Activated CD4-positive, alpha-beta T cell treated with anti-CD3 and anti-CD28 coated beads for 48 hours (primary cell): ENCODE data around the gene PACC1.
A peak's percentile ranks its signal among the peaks of the same experiment; 100 is the strongest.

Source experiments
- DNase-seq: peaks from one replicate; pipeline ENCODE4 v3.0.0-alpha.2; 2020

Gene PACC1

DNA sequence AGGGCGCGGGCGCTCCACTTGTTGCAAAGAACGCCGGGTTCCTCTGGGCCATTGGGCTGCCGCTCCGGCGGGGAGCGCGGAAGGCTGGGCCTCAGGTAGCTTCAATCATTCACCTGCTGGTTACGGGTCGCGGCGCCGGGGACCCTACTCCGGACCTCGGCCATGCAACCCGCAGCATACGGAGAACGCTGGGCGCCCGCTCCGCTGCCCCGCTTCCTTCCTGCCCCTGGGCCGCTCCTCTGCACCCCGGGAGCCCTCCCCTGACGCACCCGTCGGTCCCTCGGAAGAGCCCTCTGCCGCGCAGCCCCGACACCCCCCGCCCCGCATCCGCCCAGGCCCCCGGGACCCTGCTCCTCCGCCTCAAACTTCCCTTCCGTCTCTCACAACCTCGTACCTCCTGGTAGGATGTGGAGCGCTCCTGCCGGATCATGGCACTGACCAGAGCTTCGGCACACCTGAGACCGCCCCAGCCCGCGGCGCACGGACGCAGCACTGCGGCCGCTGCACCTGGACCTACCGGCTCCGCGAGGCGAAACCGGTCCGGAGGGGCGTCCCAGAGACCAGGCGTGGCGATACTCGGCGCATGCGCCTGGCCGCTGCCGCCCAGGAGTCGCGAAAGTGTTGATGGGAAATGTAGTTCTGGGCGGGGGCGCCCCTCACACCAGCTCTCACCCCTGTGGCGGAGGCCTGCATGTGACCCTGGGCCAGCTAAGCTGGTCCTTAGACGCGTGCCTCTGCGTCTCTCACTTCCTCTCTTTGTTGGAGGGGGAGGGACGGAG, at the start of gene PACC1:
PACC1 (minus strand) TSS at position 559 of the 779 bp plus-strand sequence; CDS start at position 430, 129 bp downstream.
- peak; percentile 92 for DNase-seq

DNA sequence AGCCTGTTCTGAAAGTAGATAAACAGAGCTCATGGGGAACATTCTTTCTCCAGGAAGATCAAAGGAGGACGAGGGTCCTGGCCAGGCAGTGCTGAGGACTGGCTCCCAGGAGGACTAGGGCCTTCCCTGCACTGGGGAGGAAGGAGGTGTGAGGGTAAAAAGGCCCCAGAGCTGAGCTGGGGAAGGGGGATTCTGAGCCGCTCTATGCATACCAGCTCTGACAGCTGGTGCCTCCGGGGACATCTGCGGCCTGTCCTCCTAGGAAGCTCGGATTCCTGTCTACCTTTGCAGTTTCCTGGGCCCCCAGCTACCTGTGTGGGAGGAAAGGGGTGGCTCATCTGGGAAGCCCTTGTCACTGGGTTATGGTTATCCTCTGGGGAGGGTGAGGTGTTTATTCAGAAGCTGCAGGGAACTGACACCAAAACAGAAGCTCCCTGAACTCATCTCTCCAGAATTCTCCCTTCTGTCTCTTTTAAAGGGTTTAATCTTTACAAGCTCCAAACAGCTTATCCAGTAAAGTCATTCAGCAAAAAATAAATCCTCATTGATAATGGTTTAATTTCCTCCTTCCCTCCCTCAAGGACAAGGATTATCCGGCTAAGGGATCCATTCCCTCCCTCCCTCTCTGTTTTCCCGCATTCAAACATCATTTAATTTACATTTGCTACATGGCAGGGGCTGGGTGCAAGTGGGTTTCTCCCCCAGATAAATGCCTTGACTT, 49.0 kb upstream of the PACC1 start:
- no peak for DNase-seq

DNA sequence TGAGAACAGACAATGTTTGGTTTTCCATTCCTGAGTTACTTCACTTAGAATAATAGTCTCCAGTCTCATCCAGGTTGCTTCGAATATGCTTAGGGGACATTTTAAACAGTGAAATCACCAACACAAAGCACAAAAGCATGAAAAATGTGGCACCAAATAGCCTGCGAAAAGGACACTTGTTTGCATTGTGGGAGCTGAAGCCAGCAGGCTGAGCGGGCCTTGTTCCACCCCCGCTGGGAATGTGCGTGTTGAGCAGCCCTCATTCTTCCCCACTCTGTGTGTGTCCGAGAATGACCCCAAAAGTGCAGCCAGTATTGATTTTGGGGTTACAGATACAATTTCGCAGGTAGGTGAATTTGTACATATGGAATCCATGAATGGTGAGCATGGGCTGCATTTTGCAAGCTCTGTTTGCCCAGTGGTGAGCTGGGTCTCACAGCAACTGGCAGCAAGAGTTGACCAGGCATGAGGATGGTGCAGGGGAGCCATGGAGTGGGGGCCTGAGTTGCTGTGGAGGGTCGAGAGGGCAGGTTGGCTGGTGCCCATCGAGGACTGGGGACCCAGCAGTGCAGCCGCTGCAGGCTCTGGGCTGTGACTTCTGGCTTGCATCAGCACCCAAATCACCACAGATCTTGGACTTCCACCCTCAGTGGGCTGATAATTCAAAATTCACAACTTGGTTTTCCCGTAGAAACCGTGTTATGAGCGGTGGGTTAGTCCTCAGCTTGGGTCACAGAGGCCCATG, 47.4 kb upstream of the PACC1 start:
- no peak for DNase-seq

DNA sequence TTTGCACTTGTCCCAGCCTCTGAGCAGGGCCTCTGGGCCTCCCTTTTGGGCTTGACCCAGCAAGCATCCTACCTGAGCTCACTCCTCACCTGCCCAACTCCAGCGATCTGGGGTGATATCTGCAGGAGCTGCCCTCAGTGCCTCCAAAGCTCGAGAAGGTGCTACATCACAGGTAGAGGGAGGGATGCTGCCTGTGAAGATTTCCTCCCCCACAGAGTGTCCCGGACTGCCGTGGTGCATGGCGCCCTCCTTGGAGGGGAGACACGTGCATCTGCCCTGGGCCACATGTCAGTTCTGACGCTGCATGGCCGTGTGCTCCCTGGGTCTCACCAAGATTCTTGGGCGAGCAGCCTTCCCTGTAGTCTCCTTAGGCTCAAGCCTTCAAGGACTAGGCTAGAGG, 45.7 kb upstream of the PACC1 start:
- DNase-seq = no peak

DNA sequence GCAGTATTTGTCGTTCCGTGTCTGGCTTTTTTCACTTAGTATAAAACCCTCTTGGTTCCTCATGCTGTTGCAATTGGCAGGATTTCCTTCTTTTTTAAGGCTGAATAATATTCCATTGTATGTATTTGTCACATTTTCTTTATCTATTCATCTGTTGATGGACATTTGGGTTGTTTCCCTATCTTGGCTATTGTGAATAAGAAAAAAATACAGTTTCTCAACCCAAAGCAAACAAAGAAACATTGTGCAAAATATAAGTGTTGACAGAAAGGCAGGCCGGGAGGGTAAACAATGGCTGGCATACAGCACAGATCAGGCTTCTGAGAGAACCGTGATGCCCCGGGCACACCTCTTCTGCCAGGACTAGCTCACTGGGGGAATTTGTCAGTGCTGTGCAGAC, 45.0 kb upstream of the PACC1 start:
- DNase-seq = no peak

DNA sequence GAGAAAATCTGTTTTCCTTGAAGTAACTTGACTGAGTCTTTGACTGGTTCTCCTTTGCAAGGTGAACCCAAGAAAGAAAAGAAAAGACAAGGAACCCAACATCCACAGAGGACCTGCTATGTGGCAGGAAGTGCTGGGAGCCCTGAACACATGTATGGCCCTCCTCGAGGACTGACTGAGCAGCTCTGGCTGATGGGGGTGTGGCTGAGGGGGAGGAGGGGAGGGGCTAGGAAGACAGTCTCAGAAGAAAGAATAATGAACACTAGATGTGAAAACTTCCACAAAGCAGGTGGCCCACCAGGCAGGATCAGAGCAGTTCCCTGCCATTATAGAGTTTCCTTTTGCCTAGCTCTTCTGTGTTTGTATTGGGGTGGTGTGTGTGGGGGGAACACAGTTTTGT, 44.1 kb upstream of the PACC1 start:
- DNase-seq = peak; percentile 18

DNA sequence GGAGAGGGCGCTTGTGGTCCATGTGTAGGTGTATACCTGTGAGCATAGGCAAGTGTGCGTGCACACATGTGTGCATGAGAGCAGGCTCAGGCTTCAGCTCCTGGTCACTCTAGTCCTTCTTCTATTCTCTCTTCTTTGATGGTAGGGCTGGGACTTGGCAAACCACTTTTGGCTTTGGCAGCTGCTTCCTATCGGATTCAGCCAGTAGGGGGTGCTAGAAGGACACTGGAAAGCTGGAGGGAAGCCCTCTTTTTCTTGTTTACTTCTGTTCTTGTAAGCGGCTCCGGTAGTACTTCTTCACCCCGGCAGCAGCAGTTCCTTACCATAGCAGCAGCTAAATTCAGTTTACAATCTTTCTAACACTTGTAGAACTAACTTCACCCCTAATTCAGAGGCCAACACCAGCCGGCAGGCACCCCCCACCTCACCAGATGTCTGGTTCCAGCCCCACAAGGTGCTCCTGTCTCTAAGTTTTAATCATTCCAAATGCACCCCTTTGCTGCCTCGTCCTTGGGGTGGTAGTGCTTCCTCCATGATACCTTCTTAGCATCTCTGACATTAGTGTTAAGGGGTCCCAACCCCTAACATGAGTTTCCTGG, 43.2 kb upstream of the PACC1 start:
- DNase-seq = peak; percentile 83

DNA sequence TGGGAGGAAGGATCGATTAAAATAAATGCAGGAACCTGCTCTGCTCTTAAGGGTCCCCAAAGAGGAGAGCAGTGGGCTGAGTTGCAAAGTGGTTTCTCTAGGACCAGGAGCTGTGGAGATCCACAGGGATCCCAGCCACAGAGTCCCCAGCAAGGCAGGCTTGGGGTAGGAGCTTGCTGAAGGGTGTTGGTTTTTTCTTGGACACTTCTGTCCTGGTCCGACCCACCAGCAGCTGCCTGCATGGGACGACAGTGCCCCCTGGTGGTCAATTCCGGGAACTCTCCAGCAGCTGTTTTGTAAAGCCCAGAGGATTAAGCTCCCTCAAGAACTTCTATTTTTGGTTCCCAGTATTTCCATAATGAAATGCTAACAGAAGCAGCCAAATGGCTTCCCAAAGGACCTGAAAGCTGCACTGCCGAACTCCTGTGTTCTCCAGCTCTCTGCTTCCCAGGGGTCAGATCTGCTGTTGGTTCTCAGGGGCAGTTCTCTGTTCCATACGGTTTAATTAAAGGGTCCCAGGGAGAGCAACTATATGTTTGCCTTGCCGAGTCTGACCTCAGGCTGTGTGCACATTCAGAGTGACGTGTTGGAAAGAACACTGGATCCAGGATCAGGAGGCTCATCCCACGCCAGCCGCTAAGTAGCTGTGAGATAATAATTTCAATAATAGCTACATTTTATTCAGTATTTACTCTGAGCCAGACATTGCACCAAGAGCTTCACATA, 41.3 kb upstream of the PACC1 start:
- peak; percentile 91 for DNase-seq

DNA sequence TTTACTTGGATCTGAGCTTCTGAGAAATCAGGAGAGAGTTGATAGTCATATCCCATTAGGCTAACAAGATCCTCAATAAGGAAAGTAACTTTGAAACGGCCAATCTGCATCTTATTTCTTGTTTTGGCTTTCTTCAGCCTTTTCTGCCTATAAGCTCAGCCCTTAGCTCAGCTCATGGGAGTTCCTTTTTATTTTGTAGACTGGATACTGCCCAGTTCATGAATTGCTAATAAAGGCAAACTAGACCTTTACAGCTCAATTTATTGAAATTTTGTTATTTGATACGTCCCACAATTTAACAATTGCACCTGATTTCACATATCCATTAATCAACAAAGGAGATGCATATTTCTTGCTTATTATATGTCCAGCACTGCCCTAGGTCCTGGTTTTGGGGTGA, 40.7 kb upstream of the PACC1 start:
- DNase-seq = no peak

DNA sequence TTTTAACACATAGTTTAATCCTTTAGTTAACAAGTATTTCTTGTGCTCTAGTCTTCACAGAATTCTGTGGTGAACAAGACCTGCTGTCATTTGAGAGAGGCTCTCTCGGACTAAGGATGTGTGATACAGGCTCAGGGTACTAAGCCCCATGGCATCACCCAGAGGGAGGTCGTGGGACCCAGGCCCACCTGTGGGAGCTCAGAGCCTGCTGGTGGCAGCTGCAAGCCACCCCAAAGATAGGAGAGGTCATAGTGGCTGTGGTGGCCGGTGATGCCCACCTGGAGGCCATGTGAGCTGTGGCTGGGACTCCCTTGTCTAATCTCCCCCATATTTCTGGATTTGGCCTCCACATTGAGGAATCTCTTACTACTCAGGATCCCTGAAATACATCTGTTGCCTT, 40.1 kb upstream of the PACC1 start:
- DNase-seq = no peak

DNA sequence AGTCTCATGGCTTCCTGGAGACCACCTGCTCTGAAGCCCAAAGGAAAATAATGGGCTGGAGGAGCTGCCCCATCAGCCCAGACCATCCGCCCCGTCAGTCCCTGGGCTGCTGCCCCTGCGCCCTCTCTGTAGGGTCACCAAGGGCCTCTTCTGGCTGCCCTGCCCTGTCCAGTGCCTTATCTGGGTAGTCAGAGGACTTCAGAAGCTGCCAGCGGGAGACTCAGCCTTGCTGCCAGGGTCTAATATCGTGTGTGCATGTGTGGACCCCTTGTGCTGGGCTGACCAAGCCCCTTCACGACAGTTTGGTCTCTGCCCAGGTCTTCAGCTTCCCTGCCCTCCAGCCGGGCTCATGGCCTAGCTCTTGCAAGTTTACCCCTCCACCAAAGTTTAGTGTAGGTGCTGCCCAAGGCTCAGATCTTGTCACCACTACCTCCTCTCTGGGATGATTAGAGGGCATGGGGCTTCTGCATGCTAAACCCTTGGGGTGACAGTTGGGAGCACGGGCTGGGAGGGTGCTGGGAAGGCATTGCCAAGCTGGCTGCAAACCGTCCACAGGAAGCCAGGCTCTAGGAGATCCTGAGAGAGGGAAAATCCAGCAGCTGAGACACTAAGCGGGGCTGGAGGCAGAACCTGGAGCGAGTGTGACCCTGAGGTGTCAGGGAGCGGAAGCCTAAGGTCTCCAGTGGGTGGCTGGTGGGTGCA, 38.6 kb upstream of the PACC1 start:
- no peak for DNase-seq

DNA sequence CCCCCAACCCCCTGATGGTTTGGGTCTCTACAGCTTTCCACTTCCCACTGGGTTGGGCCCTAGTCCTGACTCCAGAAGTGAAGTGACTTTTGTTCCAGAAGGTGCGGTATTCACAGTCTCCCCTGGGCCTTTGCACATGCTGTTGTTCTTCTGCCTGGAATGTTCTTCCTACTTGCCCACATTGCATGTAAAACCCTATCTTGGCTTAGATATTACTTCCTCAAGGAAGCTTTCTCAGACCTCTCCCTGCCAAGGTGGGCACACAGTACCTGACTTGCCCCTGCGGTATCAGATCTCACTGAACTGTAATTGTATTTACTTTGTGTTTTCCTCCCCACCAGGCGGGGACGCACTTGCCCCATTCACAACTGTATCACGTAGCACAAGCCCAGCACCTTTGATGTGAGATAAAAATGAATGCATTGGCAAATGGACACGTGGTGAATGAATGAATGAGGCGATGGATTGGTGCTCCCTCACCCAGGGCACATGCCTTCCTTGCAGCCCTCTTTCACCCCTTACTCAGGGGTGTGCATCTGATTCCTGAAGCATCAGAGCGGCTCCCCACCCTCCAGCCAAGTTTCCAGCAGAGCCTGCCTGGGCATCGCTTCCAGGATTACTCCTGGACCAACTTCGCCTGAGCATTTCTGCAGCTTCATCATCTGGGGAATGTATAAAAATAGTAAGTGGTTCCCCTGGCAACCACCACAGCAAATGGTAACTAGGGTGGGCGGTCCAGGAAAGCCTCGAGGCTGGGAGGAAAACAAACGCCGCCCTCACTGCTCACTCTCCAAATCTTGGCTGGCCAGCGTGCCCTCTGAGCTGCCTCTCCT, 37.9 kb upstream of the PACC1 start:
- no peak for DNase-seq

DNA sequence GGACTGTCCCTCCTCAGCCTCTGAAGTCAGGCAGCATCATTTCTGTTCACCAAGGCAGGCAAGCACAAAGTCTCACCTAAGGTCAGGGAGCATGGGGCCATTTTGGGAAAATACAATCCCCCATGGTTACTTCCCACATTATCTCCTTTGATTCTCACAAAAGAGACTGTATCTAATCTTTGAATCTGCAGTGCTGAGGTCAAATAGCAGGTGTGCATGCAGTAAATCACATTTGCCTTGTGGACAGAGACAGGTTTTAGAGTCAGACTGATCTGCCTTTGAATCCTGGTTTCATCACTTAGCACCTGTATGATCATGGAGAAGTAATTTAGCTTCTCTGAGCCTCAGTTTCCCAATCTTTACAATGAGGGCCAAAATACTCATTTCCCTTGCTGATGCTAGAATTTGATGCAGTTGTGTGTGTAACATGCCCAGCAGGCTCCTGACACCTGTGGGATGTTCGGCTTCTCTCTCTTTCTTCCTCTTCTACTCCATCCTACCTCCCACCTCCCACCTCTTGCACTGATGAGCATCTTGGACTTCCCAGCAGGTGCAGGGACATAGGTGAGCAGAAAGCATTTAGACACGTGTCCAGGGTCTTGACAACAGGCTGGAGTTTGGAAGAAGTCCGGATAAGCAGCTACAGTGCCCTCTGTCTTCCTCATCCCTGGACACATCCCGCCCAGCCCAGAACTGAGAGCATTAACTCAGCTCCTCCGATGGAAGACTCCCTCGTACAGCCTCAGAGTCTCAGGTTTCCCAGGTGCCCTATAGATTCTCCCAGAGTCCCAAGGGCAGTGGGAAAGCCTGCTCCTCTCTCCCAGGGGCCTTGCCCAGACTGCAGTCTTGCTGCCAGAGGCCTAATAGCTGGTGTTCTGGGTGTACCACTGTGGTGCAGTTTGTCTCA, 37.0 kb upstream of the PACC1 start:
- DNase-seq = no peak

DNA sequence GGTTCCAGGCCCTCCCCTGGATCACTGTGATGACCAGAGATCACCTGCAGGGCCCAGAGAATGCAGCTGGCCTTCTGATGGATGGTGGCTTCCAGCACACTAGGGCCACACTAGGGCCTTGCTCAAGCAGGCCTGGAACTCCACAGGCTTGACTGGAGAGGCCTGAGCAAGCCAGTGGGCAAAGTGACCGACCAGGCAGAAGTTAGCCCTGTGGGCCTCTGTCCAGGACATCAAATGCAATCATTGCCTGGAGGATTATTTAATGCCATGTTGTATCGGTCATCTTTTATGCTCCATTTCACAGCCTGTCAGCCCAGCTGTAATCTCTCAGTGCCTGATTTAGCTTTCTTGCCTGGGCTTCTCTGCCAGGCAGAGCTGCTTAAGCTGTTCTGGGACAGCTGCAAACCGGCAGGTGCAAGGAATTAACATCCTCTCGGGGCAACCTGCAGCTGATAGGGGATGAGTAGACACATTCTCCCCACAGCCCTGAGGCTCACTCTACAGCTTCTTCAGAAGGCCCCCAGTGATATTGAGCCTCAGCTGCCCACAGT, 35.7 kb upstream of the PACC1 start:
- DNase-seq = no peak

DNA sequence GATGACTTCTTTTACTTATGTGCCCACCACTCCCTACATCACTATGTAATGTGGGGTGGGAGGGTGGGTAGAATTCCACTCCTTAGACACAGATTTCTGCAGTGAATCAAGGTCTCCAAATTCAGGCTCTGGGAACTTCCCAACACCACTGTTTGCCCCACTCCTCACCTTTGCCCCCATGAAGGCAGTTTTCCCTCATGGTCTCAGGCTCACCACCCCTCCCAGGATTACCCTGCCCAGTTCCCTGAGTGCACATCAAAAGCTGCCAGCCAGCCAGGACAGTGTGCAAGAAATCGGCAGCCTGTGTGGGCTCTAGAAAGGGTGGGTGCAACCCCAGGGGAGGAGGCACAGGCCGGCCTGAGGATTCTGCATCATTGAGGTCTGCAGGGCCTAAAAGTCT, 32.8 kb upstream of the PACC1 start:
- no peak for DNase-seq

DNA sequence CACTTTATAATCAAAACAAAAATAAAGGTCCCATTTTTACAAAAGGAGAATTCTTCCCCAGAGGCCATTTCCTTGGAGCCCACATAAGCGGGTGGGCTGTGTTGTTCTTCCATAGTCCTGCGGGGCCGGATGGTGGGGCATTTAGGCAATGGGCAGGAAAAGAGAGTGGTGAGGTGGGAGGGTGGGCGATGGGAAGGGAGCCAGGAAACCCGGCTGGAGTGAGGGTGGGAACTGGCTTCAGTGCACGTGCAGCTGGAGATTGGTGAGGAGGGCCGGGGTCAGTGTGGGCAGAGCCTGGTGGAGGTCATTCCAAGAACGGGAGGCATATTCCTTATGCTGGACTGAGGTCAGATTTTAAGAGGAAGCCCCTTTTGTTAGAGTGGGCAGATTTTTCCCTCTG, 31.6 kb upstream of the PACC1 start:
- no peak for DNase-seq

DNA sequence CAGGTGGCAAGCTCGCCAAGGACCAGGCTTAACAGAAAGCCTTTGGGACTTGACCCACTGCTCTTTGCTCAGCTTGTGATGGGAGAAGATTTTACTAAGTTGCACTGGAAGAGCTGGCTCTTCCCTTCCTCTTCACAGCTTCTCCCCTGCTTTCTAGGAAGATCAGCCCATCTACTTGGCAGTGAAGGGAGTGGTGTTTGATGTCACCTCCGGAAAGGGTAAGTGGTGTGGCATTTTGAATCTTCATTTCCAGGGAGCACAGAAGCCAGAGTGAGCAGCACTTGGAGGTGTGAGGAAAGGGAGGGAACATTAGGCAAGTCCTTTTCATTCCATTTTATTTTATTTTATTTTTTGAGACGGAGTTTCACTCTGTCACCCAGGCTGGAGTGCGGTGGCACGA, 27.7 kb upstream of the PACC1 start:
- no peak for DNase-seq

DNA sequence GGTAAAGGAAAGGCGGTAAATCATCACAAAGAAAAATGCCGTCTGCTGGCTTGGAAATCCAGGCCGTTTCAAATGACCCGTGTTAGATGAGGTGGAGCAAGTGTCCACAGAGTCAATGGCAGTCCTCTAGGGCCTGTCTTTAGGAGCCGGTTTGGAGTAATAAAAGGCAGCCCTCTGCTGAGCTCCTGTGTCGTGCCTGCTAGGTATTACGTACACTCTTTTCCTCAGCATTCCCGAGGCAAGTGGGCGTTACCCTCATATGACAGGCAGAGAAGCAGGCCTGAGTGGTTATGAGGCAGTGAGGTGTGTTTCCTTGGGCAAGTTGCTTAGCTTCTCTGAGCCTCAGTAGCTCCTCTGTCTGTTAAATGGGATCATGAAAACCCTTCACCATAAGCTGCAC, 25.7 kb upstream of the PACC1 start:
- no peak for DNase-seq

DNA sequence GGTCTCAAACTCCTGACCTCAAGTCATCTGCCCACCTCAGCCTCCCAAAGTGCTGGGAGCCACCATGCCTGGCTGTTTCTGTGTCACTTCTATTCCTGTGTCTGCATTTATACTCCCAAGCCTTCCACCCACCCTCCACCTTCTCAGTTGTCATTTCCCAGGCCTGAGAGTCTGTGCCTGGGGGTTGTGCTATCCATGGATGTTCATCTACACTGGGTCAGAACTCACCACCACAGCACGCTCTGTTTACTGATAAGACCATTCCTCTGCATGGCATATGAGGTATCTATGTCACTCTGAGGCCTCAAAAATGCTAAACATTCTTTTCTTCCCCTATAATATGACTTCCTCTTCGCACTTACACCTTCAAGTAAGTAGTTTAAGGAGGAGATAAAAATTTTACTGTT, 24.1 kb upstream of the PACC1 start:
- DNase-seq = no peak
